GM10266 (cell line): ENCODE measurements around the gene MORC2.

Source experiments
- DNase-seq: peaks from one replicate; pipeline ENCODE4 v3.0.0; 2012; ENCODE audit errors: extremely low spot score
- TF ChIP-seq, protein P1 (sequence below): IDR thresholded peaks from 2 replicates; pipeline ENCODE4 v1.5.1; 2012; ENCODE audit warnings: mild to moderate bottlenecking, low read depth; ENCODE audit not compliant: control insufficient read depth, insufficient read depth; ENCODE audit errors: missing control alignments

MORC2 gene

DNA sequence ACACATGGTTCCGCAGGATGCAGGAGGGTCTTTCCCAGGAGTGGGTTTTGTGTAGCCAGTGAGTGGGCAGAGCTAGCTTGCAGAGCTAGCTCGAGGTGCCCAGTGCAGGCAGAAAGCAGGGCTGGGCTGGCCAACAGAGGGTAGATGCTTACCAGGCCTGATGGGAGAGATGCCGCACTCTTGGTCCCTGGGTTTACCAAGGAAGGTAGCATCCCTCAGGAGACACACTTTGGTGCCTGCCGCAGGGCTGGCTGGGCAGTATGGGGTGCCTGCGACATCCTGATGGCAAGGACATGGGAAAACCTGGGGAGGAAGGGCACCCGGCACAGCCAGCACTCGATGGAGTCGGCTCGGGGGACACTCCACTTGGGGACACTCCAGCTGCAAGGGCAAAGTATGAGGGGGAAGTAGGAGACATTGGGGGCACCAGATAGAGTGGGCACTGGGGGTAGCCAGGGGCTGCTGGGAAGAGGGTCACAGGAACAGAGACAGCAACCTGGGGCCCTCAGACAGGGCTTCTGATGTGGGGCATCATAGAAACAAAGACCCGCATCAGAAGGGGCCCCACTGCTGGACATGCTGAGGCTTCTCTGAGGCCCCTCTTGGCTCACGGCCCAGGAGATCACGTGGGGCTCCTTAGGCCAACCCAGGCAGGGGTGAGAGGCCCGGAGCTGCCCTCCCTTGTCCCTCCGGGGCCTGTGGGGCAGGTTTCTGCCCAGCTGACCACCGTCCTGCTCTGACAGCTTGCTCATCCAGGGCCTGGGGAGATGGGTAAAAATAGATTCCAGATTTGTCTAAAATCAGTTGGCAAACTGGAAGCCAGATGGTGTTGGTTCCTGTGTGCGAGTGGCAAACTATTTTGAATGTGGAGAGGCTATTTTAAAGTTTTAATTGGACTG lies 89.8 kb downstream of the MORC2 start:
- DNase-seq = no peak
- TF ChIP-seq, protein P1, sequence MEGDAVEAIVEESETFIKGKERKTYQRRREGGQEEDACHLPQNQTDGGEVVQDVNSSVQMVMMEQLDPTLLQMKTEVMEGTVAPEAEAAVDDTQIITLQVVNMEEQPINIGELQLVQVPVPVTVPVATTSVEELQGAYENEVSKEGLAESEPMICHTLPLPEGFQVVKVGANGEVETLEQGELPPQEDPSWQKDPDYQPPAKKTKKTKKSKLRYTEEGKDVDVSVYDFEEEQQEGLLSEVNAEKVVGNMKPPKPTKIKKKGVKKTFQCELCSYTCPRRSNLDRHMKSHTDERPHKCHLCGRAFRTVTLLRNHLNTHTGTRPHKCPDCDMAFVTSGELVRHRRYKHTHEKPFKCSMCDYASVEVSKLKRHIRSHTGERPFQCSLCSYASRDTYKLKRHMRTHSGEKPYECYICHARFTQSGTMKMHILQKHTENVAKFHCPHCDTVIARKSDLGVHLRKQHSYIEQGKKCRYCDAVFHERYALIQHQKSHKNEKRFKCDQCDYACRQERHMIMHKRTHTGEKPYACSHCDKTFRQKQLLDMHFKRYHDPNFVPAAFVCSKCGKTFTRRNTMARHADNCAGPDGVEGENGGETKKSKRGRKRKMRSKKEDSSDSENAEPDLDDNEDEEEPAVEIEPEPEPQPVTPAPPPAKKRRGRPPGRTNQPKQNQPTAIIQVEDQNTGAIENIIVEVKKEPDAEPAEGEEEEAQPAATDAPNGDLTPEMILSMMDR = no peak

DNA sequence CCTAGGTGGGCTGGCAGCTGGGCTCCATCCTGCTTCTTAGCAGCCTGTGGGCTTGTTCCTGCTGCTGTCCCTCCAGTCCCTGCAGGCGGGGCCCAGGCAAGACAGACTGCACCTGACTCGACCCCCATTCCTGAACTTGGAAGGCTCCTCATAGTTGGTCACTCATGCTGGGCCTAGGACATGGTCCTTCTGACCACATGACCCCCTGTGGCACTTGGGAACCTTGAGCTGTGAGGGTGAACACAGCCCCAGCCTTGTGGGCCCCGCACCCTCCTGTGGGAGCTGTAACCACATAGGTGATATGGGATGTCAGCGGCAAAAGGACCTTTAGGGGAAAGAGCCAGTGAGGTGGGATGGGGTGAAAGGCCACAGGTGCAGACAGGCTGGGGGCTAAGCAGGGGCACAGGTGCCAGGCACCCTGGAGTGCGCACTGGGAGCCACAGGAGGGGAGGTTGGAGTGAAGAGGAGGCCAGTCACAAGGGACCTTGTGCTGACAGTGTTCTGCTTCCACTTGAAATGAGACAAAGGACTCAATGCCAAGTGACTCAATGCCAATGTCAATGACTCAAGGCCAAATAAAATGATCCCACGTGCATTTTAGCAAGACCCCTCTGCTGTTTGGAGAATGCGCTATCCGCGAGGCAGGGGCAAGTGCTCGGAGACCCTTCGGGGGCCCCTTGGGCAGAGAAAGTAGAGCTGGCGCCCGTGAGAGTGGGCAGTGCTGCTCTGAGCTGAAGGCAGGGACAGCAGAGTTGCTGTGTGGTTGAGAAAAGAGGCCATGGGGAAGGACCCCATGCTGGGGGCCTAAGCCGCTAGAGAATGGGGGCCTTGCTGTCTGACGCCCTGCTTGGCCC lies 90.7 kb downstream of the MORC2 start:
- TF ChIP-seq, protein P1 = no peak
- DNase-seq = no peak

DNA sequence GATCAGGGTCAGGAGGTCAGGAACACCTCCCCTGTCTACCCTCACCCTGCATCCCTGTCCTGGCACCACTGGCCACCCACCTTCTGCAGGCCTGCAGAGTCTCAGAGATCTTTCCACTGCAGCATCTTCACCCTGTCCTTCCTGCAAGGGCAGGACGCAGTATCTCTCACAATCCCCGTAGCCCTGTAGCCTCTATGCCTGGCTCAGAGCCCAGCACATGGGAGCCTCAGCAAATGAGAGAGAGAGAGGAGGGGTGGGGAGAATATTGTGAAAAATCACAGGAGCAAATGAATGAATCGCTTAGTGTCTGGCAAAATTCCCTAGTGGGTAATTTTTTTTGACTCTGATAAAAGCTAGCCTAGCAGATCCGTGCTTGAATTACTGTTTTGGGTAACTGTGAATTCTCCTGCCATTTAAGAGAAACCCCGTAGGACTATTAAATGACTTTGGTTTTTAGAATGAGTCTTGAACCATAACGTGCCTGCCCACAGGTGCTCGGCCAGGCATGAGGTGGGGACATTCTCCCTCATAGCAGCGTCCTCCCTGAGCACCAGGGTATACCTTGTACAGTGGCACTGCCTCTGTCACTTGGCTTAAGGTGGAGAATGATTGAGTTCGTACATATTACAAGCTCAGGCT lies 91.5 kb downstream of the MORC2 start:
- DNase-seq = no peak
- TF ChIP-seq, protein P1 = no peak

DNA sequence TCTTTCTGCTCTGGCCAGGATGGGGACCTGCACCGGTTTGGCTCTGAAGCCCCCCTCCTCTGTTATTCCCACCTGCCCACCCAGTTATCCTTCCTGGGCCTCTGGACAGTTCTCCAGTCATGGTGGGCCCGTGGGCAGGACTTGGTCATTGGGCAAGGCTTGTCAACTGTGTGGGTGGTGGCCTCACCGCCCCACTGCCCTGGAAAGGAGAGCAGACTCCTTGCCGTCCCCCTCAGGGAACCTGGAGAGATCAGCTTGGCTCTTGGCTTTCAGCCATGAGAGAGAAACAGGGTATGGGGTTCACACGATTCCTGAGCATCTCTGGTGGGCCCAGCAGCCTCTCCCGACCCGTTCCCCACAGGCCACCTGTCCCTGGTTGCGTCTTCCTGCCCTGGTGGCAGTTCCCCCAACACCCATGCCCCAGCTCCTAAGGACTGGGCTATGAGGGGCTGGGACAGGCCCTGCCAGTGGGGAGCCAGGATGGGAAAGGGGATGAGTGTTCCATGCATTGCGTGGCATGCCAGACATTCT lies 92.3 kb downstream of the MORC2 start:
- no peak for DNase-seq
- TF ChIP-seq, protein P1 = no peak

DNA sequence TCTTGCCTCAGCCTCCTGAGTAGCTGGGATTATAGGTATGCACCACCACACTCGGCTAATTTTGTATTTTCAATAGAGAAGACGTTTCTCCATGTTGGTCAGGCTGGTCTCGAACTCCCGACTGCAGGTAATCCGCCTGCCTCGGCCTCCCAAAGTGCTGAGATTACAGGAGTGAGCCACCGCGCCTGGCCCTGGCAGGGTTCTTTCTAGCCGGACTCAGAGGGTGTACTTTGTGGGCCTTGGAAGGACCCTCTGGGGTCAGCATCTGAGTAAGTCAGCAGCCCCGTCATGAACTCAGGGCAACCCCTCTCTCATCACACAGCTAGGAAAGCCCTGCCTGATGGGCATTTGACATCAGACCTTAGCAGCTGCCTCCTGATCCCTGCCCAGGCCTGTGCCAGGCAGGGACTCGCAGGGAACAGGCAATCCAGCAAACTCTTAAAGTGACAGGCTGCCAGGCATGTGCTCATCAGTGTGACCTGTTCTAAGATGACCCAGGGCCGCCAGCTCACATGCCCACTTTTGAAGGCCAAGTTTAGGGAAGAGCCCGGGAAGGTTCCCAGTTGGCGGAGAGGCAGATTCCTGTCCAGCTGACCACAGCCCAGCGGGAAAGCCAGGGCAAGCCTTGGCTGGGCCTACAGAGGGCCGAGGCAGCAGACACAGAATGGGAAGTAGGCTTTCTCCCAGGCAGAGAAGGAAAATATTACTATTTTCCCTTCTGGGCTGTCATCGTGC lies 92.9 kb downstream of the MORC2 start:
- TF ChIP-seq, protein P1 = no peak
- no peak for DNase-seq
